ENCODE measurements around the gene ZNF28.

DNA sequence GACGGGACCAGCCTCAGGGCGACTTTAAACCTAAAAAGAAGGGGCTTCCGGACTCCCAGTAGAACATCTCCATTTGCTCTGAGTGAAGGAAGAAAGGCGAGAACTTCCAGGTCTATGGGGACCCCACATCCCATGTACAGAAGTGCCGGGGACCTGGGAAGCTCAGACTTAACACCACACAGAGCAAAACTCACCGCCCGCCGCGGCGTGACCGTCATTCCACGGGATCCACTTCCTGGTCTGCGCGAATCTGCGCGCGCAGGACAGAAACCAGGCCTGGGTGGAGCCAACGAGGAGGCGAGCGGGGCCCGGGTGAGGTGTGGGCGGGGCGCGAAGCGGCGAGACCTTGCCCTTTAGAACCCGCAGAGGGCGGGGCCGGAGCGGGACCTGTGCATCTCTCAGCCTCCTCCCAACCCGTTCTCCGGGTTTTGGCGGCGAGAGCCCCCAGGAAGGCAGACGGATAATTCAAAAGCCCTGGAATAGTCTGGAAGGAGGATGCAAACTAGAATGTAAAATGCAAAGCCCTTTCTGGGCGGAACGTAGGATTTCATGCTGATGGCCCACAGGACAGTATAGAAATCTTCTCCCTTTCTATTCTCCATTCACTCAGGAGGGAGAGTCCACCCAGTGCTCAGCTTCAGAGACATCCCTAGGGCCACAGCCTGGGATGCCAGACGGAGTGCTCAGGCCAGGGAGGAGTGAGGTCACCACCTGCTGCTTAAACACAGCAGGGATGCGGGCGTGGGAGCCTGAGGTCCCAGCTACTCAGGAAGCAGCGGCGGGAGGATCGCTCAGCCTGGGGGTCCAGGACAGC, 36.2 kb upstream of the ZNF28 start, which contains the start of gene ZNF468:
- TF ChIP-seq, protein P1, sequence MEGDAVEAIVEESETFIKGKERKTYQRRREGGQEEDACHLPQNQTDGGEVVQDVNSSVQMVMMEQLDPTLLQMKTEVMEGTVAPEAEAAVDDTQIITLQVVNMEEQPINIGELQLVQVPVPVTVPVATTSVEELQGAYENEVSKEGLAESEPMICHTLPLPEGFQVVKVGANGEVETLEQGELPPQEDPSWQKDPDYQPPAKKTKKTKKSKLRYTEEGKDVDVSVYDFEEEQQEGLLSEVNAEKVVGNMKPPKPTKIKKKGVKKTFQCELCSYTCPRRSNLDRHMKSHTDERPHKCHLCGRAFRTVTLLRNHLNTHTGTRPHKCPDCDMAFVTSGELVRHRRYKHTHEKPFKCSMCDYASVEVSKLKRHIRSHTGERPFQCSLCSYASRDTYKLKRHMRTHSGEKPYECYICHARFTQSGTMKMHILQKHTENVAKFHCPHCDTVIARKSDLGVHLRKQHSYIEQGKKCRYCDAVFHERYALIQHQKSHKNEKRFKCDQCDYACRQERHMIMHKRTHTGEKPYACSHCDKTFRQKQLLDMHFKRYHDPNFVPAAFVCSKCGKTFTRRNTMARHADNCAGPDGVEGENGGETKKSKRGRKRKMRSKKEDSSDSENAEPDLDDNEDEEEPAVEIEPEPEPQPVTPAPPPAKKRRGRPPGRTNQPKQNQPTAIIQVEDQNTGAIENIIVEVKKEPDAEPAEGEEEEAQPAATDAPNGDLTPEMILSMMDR (IDR thresholded peaks at IDR 0.05): peak in 2 of 7 experiments; percentile 18 to 31
- peak; percentile 29 to 80 (median 73) for TF ChIP-seq POLR2A (IDR thresholded peaks at IDR 0.05)
